Measurements from ENCODE around the gene GLTP. TPM values are rescaled to one million over a fixed set of nuclear protein-coding genes. Genes with fewer than 3 reads are reported as not detected.

The GLTP gene
- total RNA-seq, 1 donor from 2014 or later: 23.8 TPM

- no peak overlapping the region for H3K4me3 Mint-ChIP-seq
- TF ChIP-seq CTCF (IDR thresholded peaks at IDR 0.05; ENCODE audit: unreplicated experiment): no peak
- no peaks in the 10 kb centered on the region for H3K9me3 Mint-ChIP-seq
- H3K4me1 Mint-ChIP-seq: no peaks in the 10 kb centered on the region
- no peaks in the 10 kb centered on the region for H3K36me3 Mint-ChIP-seq
- H3K27ac Mint-ChIP-seq: no peak overlapping the region
- no peaks in the 10 kb centered on the region for H3K27me3 Mint-ChIP-seq (ENCODE audit: low read depth)
- no peak for DNase-seq (ENCODE audit: low spot score in 2 of 2, unreplicated experiment in 2 of 2)
These were observed 36.2 kb downstream of the GLTP start for GRCh38 chr12:109844091-109844490.

- no peak for TF ChIP-seq CTCF (IDR thresholded peaks at IDR 0.05; ENCODE audit: unreplicated experiment)
- no peak for DNase-seq (ENCODE audit: low spot score in 2 of 2, unreplicated experiment in 2 of 2)
- no peaks in the 10 kb centered on the region for H3K36me3 Mint-ChIP-seq
- H3K27me3 Mint-ChIP-seq (ENCODE audit: low read depth): no peaks in the 10 kb centered on the region
- H3K27ac Mint-ChIP-seq: no peak overlapping the region
- H3K4me1 Mint-ChIP-seq: no peaks in the 10 kb centered on the region
- H3K9me3 Mint-ChIP-seq: no peaks in the 10 kb centered on the region
- no peak overlapping the region for H3K4me3 Mint-ChIP-seq
These were observed 38.3 kb downstream of the GLTP start for GRCh38 chr12:109842021-109842420.

GRCh38 chr12:109841356-109841755 lies 39.0 kb downstream of the GLTP start:
- no peaks in the 10 kb centered on the region for H3K9me3 Mint-ChIP-seq
- H3K36me3 Mint-ChIP-seq: no peaks in the 10 kb centered on the region
- no peaks in the 10 kb centered on the region for H3K27me3 Mint-ChIP-seq (ENCODE audit: low read depth)
- no peak overlapping the region for H3K27ac Mint-ChIP-seq
- H3K4me1 Mint-ChIP-seq: no peaks in the 10 kb centered on the region
- DNase-seq (ENCODE audit: low spot score in 2 of 2, unreplicated experiment in 2 of 2): no peak
- TF ChIP-seq CTCF (IDR thresholded peaks at IDR 0.05; ENCODE audit: unreplicated experiment): no peak
- no peak overlapping the region for H3K4me3 Mint-ChIP-seq

GRCh38 chr12:109840305-109841074 lies 39.9 kb downstream of the GLTP start:
- DNase-seq (ENCODE audit: low spot score in 2 of 2, unreplicated experiment in 2 of 2): no peak
- H3K4me3 Mint-ChIP-seq: no peak overlapping the region
- H3K4me1 Mint-ChIP-seq: no peaks in the 10 kb centered on the region
- no peaks in the 10 kb centered on the region for H3K27me3 Mint-ChIP-seq (ENCODE audit: low read depth)
- no peaks in the 10 kb centered on the region for H3K36me3 Mint-ChIP-seq
- H3K9me3 Mint-ChIP-seq: no peaks in the 10 kb centered on the region
- no peak for TF ChIP-seq CTCF (IDR thresholded peaks at IDR 0.05; ENCODE audit: unreplicated experiment)
- no peak overlapping the region for H3K27ac Mint-ChIP-seq

- Mint-ChIP-seq H3K36me3 (no peaks in the 10 kb centered on the region), H3K27ac (no peak overlapping the region)
- DNase-seq (ENCODE audit: low spot score in 2 of 2, unreplicated experiment in 2 of 2): no peak
These were observed 40.9 kb downstream of the GLTP start for GRCh38 chr12:109839444-109839843.

More at GRCh38 chr12:109839444-109839843, 40.9 kb downstream of the GLTP start:
- no peak for TF ChIP-seq CTCF (IDR thresholded peaks at IDR 0.05; ENCODE audit: unreplicated experiment)
- H3K9me3 Mint-ChIP-seq: no peaks in the 10 kb centered on the region
- H3K27me3 Mint-ChIP-seq (ENCODE audit: low read depth): no peaks in the 10 kb centered on the region
- no peaks in the 10 kb centered on the region for H3K4me1 Mint-ChIP-seq
- no peak overlapping the region for H3K4me3 Mint-ChIP-seq
